ENCODE results near the gene EFCAB6.

DNA sequence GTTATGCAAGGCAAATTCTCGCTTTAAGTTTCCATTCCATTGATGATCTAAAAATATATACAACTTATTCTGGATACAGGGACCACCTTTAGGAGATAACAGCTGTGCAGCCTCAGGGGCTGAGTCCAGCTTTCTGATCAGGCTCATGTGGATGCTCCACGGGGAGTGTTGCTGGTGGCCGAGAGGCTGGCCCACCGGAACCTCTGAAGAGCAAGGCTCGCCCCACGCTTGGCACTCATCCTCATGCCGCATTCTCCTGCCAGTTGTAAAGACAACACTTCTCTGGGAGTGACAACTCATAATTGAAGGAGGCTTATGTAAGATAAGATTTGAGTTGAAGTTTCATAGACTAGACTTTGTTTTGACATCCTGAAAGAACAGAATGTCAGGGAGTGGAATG is 276.8 kb downstream of the EFCAB6 start:
- no peak for TF ChIP-seq EP300 (IDR thresholded peaks at IDR 0.05)
- TF ChIP-seq, protein P1, sequence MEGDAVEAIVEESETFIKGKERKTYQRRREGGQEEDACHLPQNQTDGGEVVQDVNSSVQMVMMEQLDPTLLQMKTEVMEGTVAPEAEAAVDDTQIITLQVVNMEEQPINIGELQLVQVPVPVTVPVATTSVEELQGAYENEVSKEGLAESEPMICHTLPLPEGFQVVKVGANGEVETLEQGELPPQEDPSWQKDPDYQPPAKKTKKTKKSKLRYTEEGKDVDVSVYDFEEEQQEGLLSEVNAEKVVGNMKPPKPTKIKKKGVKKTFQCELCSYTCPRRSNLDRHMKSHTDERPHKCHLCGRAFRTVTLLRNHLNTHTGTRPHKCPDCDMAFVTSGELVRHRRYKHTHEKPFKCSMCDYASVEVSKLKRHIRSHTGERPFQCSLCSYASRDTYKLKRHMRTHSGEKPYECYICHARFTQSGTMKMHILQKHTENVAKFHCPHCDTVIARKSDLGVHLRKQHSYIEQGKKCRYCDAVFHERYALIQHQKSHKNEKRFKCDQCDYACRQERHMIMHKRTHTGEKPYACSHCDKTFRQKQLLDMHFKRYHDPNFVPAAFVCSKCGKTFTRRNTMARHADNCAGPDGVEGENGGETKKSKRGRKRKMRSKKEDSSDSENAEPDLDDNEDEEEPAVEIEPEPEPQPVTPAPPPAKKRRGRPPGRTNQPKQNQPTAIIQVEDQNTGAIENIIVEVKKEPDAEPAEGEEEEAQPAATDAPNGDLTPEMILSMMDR (IDR thresholded peaks at IDR 0.05), result no peak
- TF ChIP-seq POLR2AphosphoS5 (IDR thresholded peaks at IDR 0.05), result no peak
